ENCODE measurements around the gene GJB2.

The GJB2 gene

DNA sequence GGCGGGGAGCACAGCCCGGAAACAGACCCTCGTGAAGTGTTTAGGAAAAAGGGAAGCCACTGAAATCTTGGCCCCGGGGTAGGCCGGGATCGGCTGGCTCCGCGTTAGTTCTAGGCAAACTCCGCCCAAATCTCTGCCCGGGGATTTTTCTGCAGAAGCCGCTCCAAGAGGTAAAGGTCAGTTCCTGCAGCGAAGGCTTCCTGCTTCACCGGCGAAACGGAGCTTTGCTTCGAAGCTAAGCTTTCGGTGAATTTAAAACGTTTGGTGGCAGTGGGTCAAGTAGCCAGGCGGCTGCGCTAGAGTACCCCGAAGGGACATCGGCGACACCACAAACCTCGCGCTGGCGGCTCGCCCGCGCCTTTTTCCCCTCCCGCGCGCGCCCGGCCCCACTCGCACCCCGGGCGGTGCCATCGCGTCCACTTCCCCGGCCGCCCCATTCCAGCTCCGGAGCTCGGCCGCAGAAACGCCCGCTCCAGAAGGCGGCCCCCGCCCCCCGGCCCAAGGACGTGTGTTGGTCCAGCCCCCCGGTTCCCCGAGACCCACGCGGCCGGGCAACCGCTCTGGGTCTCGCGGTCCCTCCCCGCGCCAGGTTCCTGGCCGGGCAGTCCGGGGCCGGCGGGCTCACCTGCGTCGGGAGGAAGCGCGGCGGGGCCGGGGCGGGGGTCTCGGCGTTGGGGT, 441 bp downstream of the GJB2 start:
- no peak for FAIRE-seq
- no peak for DNase-seq (ENCODE audit: low spot score)

DNA sequence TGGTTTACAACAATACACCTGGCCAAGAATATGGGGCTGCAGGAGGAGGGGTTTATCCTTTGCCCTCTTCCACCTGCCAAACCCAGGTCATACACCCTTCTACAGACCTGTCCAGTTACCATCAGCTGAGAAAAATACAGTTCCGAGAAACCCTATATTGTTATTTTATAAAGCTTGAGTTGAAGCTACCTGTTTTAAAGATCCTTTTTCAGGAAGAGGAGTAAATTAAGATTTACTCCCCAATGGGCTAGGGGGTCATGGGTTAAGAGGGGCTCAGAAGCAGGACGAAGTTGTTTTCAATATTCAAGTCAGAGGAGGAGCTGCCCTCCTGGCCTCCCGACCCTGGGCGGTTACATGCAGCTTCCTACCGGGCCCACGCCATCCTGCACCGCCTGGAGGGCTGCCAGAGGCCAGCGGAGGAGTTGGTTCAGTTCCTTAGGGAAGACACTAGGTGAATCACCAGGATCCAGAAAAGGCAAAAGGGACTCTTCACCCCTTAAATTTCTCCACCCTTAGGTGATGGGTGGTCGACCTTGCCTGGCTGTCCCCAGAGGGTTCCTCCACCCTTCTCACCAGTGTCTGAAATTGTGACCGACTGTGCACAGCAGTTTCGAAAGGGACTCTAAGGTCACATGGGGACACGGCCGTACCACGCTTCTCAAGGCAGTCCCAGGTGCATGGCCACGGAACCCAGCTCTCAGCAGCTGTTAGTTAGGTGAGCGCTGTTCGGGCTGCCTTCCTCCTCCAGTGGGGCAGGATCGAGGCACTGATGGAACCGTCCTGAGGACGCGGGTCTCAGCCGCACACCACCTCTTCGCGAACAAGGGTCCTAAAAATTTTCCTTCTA, 1.2 kb downstream of the GJB2 start:
- no peak for FAIRE-seq
- no peak for DNase-seq (ENCODE audit: low spot score)

DNA sequence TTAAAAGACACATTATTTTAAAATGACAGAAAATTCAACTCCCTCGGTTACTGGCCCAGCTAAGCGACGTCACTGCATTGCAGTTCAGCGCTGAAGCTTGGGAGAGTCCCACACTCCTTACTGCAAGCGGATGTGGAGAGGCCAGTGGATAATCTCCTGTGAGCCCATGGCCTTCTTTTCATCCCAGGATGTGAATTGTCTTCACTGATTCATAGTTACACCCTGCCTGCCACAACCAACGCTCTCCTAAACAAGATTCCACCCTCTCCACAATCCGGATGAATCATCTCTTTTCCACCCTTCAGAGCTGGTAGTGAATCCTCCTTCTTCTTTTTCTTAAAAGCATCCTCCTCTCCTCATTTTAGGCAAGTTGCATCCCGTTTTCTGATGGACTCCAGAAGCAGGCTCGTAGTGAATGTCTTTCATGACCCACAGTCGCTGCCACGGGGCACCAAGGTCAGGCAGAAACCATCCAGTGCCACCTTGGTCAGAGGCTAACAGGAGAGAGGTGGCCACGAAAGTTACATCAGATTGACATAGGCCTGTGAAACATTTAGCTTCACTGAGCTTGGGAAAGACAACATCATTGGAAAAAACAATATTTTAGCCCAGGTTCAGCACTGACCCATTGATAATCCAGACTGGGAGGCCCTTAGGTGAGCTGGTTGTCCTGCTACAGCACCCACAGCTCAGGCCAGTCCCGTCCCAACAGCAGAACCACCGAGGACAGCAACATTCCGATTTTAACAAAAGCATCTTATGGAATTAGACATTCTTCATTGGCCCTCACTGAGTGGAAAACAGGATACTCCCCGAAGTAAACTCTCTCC, 2.0 kb downstream of the GJB2 start:
- DNase-seq (ENCODE audit: low spot score) (peak; percentile 55), FAIRE-seq (no peak)

DNA sequence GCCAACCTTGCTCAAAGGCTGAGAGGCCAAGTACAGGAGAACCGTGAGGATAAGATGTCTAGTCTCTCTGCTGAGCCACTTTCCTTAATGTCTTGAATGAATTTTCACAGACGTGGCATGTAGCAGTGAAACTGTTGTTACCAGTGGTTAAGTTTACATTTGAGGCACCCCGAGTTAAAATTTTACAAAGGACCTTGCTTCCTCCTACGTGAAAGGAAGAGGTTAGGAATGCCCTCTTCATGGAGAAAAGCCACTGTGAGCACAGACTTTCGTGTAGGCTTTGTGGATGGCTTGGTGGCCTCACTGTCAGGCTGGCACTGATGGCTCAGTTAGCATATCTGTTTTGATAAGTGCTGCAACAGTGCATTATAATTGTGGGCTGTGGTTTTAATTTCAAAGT, 2.7 kb downstream of the GJB2 start:
- no peak for FAIRE-seq
- no peak for DNase-seq (ENCODE audit: low spot score)

DNA sequence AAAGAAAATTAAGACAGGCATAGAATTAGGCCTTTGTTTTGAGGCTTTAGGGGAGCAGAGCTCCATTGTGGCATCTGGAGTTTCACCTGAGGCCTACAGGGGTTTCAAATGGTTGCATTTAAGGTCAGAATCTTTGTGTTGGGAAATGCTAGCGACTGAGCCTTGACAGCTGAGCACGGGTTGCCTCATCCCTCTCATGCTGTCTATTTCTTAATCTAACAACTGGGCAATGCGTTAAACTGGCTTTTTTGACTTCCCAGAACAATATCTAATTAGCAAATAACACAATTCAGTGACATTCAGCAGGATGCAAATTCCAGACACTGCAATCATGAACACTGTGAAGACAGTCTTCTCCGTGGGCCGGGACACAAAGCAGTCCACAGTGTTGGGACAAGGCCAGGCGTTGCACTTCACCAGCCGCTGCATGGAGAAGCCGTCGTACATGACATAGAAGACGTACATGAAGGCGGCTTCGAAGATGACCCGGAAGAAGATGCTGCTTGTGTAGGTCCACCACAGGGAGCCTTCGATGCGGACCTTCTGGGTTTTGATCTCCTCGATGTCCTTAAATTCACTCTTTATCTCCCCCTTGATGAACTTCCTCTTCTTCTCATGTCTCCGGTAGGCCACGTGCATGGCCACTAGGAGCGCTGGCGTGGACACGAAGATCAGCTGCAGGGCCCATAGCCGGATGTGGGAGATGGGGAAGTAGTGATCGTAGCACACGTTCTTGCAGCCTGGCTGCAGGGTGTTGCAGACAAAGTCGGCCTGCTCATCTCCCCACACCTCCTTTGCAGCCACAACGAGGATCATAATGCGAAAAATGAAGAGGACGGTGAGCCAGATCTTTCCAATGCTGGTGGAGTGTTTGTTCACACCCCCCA, 3.8 kb downstream of the GJB2 start:
- DNase-seq (ENCODE audit: low spot score) = no peak
- FAIRE-seq = no peak

DNA sequence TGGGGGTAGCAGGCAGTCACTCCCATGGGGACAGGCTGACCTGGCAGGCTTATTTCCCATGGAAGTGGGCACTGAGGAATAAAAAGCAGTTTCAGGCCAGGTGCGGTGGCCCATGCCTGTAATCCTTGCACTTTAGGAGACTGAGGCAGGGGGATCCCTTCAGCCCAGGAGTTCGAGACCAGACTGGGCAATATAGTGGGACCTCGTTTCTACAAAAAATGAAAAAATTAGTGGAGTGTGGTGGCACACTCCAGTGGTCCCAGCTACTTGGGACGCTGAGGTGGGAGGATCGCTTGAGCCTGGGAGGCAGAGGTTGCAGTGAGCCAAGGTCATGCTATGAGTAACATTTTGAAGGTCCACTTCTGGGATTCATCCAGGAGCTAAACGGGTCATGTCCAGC, 6.0 kb downstream of the GJB2 start:
- DNase-seq (ENCODE audit: low spot score) = no peak
- no peak for FAIRE-seq

DNA sequence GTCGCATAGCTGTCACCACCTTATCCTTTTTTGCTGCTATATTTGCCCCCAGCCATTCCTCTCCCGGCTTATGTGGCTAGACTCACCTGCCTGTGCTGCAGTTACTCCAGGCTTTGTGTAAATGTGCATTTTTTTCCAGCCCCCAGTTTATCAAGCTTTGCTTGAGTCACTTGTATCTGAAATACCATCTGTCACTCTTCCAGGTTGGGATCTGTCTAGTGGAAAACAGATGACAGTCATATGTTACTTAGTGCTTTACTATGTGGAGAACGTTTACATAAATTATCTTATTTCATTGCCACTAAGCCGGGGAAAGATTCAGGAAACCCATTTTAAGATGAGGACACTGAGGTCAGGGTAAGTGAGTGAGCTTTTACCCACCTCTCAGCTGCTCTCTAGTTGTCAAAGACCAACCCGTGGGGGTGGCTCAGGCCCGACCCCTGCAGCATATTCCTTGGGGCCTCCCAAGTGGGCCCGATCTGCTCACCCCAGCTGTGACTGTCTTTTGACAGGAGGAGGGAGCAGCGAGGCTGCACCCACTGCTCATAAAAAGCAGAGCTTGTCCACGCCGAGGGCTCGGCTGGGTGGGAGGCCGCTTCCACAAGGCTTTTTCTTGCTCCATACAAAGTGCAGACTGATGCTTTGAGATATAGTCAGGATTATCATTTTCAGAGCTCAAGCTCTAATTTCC, 7.2 kb downstream of the GJB2 start:
- no peak for DNase-seq (ENCODE audit: low spot score)

DNA sequence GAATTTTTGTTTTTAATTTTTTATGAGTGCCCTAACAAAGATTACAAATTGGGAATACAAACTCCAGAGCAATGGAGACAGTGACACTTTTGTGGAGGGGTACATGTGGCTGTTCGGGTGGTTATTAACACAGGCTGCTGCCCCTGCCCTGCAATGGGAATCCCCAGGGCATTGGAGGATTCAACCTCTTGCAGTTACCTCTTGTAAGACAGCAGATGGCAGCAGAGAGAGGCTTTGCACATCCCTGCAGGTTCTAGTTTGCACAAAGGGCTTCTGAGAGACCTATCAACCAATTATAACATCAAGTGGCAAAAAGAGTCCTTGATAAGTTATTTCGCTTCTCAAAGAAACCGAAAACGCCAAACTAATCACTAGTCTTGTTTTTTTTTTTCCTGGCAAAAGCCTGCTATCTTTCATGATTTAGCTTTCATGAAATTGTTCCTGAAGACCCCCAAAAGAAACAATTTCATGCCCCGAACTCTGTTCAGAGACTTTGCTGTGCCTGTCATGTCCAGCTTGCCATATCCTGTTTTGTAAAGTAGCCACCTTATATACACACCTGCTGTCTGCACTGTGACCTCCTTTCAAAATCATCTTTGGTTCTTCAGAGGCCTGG, 10.4 kb downstream of the GJB2 start:
- DNase-seq (ENCODE audit: low spot score) = peak; percentile 68
- FAIRE-seq = no peak

More for the DNA sequence above, 7.2 kb downstream of the GJB2 start:
- FAIRE-seq = no peak

DNA sequence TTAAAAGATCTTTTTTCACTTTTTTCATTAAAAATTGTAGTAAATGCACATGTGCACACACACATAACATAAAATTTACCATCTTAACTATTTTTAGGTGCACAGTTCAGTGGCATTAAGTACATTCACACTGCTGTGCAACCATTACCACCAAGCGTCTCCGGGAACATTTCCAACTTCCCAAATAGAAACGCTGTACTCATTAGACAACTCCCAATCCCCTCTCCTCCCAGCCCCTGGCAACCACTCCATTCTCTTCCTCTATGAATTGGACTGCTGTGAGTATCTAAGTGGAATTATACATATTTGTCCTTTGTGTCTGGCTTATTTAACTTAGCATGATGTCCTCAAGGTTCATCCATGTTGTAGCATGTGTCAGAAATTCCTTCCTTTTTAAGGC, 11.6 kb downstream of the GJB2 start:
- no peak for FAIRE-seq
- DNase-seq (ENCODE audit: low spot score) = no peak

DNA sequence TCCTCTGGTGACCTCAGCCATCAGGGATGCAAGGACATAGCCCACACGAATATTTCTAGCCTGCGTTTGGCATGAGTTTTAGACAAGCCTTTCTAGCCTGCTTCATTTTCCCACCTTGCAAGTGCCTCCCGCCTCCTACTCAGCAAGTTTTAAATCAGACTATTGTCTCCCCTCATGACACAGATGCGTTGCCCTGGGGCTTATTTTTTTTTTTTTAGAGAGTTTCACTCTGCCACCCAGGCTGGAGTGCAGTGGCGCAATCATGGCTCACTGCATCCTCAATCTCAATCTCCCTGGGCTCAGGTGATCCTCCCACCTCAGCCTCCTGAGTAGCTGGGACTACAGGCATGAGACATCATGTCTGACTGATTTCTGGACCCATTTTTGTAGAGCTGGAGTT, 14.6 kb downstream of the GJB2 start:
- FAIRE-seq (no peak), DNase-seq (ENCODE audit: low spot score) (no peak)

DNA sequence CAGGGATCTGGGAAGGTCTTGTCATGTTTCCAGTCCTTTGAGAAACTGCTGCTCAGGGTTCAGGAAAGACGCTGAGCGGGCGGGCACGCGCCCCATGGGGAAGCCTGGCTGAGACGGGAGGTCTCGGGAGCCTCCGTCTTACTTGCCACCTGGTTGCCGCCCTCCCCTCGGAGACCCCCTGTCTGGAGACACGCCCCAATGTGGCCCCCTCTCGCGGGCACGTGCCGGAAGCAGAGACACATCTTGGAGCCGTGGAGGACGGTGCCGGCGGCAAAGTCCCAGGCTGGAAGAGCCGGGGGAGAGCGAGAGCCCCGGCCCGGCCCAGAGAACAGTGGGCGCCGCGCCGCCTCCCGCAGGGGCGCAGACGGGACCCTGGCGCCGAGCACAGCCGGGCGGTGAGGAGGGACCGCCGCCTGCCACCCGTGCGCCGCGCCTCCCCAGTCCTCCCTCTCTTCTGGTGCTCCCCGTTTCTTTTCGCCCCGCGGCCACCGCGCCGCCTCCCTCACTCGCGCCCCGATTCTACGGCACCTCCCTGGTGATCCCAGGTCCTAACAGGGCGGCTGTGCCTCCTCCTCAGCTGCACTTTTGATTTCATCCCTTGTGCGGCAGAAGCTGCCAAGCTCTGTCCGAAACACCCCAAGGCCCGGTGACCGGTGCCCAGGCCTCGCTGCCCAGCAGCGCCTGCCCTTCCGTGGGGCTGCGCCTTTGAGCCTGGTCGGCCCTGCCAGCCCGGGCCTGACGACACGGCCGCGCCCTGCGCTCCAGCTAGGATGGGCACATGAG, 15.5 kb downstream of the GJB2 start:
- FAIRE-seq (no peak), DNase-seq (ENCODE audit: low spot score) (no peak)

DNA sequence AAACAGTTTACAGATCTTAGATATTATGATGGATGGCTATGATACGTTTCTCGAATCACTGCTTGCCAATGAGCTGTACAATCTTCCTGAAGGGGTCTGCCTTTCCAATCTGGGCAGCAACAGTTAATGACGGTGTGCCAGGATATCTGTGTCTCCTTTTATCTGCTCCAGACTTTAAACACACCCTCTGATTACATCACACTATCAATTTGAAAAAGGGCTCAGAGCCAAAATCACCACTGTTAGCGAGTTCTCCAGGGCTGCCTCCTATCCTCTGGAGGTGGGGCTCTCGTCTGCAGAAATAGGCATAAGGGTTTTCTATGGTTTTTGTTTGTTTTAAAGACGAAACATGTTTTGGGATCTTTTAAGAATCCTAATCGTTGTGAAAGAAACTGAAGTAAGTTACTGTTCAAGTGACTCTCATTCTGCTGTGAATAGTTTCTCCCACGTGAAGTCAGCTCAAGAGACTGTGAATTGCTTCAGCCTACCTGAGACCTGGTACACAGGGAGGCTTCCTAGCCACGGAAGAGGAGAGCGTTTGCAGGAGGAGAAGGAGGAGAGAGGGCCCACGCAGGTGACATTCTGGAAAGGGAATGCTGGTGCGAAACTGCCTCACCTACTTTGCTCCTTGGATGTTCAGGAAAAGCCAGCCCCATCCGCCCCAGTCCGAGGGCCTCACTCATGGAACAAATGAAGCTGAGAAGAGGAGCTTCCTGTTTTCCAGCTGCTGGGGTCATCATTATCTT, 16.7 kb downstream of the GJB2 start:
- no peak for FAIRE-seq

DNA sequence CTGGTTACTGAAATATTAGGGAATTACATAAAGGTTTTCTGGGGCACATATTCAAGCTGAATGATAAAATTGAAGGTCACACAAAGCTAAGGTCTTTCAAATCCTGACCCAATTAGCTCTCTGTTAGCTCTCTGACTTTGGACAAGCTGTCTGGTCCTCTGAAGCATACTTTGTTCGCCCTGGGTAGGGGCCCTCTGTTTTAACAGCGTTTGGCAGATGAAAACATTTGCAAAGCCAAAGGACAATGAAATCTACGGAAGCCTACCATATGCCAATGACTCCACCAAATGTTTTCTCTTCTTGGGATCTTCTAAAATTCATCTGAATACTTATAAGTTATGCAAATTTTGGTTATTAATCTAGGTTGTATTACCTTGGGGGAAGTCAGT, 17.3 kb downstream of the GJB2 start:
- no peak for FAIRE-seq

More for the DNA sequence above, 16.7 kb downstream of the GJB2 start:
- DNase-seq (ENCODE audit: low spot score) = no peak

DNA sequence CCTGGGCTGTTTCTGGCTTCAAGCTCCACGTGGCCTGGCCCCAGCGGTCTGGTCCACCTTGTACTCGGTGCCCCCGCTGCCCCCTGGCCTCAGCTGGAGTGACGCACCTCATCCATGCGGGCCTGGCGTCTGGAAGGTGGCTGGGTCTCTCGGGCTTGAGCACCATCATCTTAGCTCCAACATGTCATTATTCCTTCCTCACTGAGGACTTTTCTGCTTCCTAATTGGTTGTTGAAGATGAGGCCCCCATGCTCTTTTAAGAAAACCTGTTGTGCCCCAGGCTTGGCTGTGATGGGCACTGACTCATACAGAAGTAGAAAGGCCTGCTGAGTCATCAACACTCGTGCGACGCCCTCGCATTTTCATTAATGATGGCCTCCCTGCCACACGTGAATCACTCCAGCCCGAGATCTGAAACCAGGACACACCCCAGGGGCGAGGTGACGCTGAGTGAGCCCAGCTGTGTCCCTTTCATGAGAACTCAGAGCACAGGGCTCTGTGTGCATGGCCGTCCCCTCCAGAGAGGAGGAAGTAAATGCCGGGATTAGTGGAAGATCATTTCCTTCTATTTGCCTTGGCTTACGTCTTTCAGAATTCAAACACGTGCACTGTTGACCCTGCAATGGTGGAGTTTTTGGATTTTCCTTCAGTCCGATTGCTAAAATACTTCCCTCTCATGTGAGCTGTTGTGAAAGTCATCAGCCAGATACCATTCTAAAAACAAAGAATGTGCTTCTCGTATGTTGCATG, 17.9 kb downstream of the GJB2 start:
- DNase-seq (ENCODE audit: low spot score) (peak; percentile 85), FAIRE-seq (peak; percentile 58)

More for the DNA sequence above, 17.3 kb downstream of the GJB2 start:
- DNase-seq (ENCODE audit: low spot score) = no peak

DNA sequence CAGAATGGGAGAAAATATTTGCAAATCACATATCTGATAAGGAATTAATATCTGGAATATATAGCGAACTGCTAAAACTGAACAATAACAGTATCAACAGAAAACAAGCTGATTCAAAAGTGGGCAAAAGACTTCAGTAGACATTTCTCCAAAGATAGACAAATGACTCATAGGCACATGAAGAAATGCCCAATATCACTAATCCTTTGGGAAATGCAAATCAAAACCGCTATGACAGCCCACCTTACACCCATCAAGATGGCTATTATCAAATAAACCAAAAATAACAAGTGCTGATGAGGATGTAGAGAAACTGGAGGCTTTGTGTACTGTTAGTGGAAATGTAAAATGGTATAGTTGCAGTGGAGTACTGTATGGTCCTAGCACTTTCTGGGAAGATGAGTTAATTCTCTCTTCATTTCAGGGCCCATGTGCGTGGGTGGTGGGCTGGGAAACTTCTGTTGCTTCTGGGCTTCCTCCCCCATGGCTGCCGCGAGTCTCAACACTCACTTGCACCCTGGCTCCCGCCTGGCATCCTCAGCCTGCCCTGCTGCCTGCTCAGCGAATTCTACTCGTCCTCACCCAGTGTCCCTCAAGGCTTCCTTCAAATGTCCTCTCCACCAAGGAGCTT, 19.5 kb downstream of the GJB2 start:
- FAIRE-seq (no peak), DNase-seq (ENCODE audit: low spot score) (no peak)

DNA sequence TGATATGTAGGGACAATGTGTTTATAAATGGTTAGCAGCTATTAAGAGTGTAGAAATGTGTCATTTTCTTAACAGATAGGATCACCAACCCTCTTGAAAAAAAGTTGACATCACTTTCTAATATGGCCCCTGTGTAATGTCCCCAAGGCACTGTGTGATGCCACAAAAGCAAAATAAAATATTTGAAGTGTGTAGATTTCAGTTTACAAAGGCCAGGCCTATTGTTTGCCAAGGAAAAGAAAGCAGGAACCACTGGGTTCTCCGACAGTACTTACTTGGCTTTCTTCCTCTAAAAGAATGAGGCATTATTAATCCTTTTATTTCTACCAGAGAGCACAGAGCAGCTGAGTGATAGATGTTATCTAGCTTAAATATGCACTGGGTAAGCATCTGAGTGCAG, 21.4 kb downstream of the GJB2 start:
- no peak for FAIRE-seq
- no peak for DNase-seq (ENCODE audit: low spot score)

DNA sequence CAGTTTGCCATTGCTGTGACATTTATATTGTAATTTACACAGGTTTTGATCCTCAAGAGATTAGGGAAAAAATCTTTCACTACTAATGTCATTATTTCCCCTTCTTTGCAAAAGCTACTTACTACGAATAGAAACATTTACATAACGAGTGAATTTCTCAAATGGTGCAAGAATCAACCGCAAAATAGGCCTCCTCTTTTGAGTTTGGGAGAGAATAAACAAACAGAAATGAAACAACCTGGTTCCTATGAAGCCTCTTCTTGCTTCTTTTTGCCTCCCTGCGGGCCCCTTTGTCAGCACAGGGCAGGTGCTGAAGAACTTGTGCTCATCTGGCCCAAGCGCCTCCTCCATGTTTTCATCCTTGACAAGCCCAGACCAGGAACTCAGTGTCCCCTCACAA, 21.8 kb downstream of the GJB2 start:
- DNase-seq (ENCODE audit: low spot score) (no peak), FAIRE-seq (no peak)

Data from urothelium cell line (cell line).